AG09309 (cell line): ENCODE results near the gene TCL1A.

ENCODE experiments used
- DNase-seq: peaks from one replicate; pipeline ENCODE4 v3.0.0-alpha.2; 2010; ENCODE audit warnings: low read depth
- H3K4me3 ChIP-seq: 2 replicates; pipeline ENCODE4 v1.5.1; 2011; ENCODE audit warnings: mild to moderate bottlenecking, low read depth, low read length, moderate library complexity; ENCODE audit not compliant: control insufficient read depth
- CTCF ChIP-seq: IDR thresholded peaks from 2 replicates; pipeline ENCODE4 v1.5.1; 2011; ENCODE audit warnings: mild to moderate bottlenecking, low read depth, low read length, inconsistent platforms; ENCODE audit not compliant: insufficient read depth, control insufficient read depth; ENCODE audit errors: missing control alignments

TCL1A gene

GRCh38 chr14:95690815-95691214, 23.1 kb downstream of the TCL1A start:
- TF ChIP-seq CTCF: no peak
- DNase-seq: no peak
- no peak overlapping the region for H3K4me3 ChIP-seq

- DNase-seq: no peak
- no peak for TF ChIP-seq CTCF
- H3K4me3 ChIP-seq: no peak overlapping the region
Observed at GRCh38 chr14:95689441-95689840, 24.5 kb downstream of the TCL1A start.

GRCh38 chr14:95686935-95687334, 27.0 kb downstream of the TCL1A start:
- no peak for TF ChIP-seq CTCF
- DNase-seq: no peak
- H3K4me3 ChIP-seq: no peak overlapping the region

GRCh38 chr14:95685978-95686922, 27.7 kb downstream of the TCL1A start, which contains the start of gene TCL1B:
TCL1B (plus strand) TSS chr14:95686426; CDS start chr14:95686468, 42 bp downstream.
- no peak for DNase-seq
- TF ChIP-seq CTCF: no peak
- no peak within 1 kb of the TSS for H3K4me3 ChIP-seq

GRCh38 chr14:95683793-95684192, 30.1 kb downstream of the TCL1A start:
- DNase-seq: no peak
- H3K4me3 ChIP-seq: no peak overlapping the region
- peak; percentile 32 for TF ChIP-seq CTCF

GRCh38 chr14:95681153-95681552, 32.8 kb downstream of the TCL1A start:
- no peak overlapping the region for H3K4me3 ChIP-seq
- DNase-seq: no peak
- no peak for TF ChIP-seq CTCF
